OCI-LY7 (cell line): ENCODE results near the gene LDLRAD2. TPM values are rescaled to one million over a fixed set of nuclear protein-coding genes. Genes with fewer than 3 reads are reported as not detected.

Experiments used
- BruUV-seq: library from RNA; stranded (reverse); fragments of 400-500 nt; replicated peaks from 2 replicates; lab custom pipeline; 2021; lab: Mats Ljungman, UMichigan
- CTCF ChIA-PET: fragments of 300-600 bp; sonication (Branson Sonifier 250); formaldehyde crosslinking; loops from one replicate; lab custom pipeline; 2022; ENCODE audit warnings: antibody characterized with exemption; ENCODE audit not compliant: unreplicated experiment; lab: Charles Lee
- POLR2A ChIA-PET: fragments of 300-600 bp; sonication (Branson Sonifier 250); formaldehyde crosslinking; loops from one replicate; lab custom pipeline; 2022; ENCODE audit warnings: antibody characterized with exemption; lab: Charles Lee
- DNase-seq: peaks from one replicate; pipeline ENCODE4 v3.0.0-alpha.2; 2015; ENCODE audit warnings: low spot score
- H2AFZ ChIP-seq: fragments of 200-600 bp; sonication (generic), shearing (Covaris generic); 2 replicates; pipeline ENCODE4 v1.6.1; 2014; ENCODE audit warnings: mild to moderate bottlenecking, antibody characterized with exemption, low read length, moderate library complexity
- H3K27ac ChIP-seq: fragments of 200-600 bp; sonication (generic); 2 replicates; pipeline ENCODE4 v1.5.1; 2014; ENCODE audit warnings: mixed run types, low read depth, mild to moderate bottlenecking, moderate library complexity, low read length, inconsistent platforms; ENCODE audit not compliant: poor library complexity, severe bottlenecking
- H3K36me3 ChIP-seq: fragments of 200-600 bp; sonication (generic); 2 replicates; pipeline ENCODE4 v1.6.1; 2014; ENCODE audit warnings: mild to moderate bottlenecking, antibody characterized with exemption, low read length, moderate library complexity, mixed read lengths; ENCODE audit not compliant: insufficient read depth
- H3K4me1 ChIP-seq: fragments of 200-600 bp; sonication (generic); 2 replicates; pipeline ENCODE4 v1.5.1; 2014; ENCODE audit warnings: mild to moderate bottlenecking, low read length; ENCODE audit not compliant: insufficient read depth, poor library complexity, severe bottlenecking
- H3K4me2 ChIP-seq: fragments of 200-600 bp; sonication (generic); 2 replicates; pipeline ENCODE4 v1.6.1; 2014; ENCODE audit warnings: mild to moderate bottlenecking, low read length
- H3K4me3 ChIP-seq: fragments of 200-600 bp; sonication (generic); 2 replicates; pipeline ENCODE4 v1.5.1; 2014; ENCODE audit warnings: mild to moderate bottlenecking, low read depth, low read length; ENCODE audit not compliant: poor library complexity, severe bottlenecking
- H3K79me2 ChIP-seq: fragments of 200-600 bp; sonication (generic); 2 replicates; pipeline ENCODE4 v1.6.1; 2016; ENCODE audit warnings: low read depth, mild to moderate bottlenecking, low read length, moderate library complexity, mixed read lengths; ENCODE audit not compliant: insufficient read depth
- H3K9me2 ChIP-seq: fragments of 200-600 bp; sonication (generic); 2 replicates; pipeline ENCODE4 v1.6.1; 2016; ENCODE audit warnings: mild to moderate bottlenecking, low read length, mixed read lengths; ENCODE audit not compliant: insufficient read depth
- H3K9me3 ChIP-seq: fragments of 200-600 bp; sonication (generic); 2 replicates; pipeline ENCODE4 v1.6.1; 2014; ENCODE audit warnings: mild to moderate bottlenecking, mixed run types, low read length, mixed read lengths
- H4K20me1 ChIP-seq: fragments of 200-600 bp; sonication (generic); 2 replicates; pipeline ENCODE4 v1.6.1; 2014; ENCODE audit warnings: mild to moderate bottlenecking, antibody characterized with exemption, low read length, moderate library complexity, mixed read lengths; ENCODE audit not compliant: insufficient read depth
- CTCF ChIP-seq: fragments of 200-600 bp; sonication (generic); conservative IDR thresholded peaks from 2 replicates; pipeline ENCODE4 v1.5.1; 2014; ENCODE audit warnings: mild to moderate bottlenecking, antibody characterized with exemption, low read length, moderate library complexity, mixed read lengths
- EZH2phosphoT487 ChIP-seq: fragments of 200-600 bp; sonication (generic); IDR thresholded peaks from 2 replicates; pipeline ENCODE4 v1.6.1; 2018; ENCODE audit warnings: low read depth, borderline replicate concordance, mild to moderate bottlenecking, mixed run types, antibody characterized with exemption, low read length, moderate library complexity, mixed read lengths
- intact Hi-C: fragments of 100-400 bp; cut with micrococcal nuclease; formaldehyde crosslinking; loops from one replicate; pipeline ENCODE4 v1.10.0; 2022; ENCODE audit not compliant: unreplicated experiment
- total RNA-seq, 2 experiments: library from RNA; depleted of rRNA in 1 of 2; stranded (reverse); fragments of >200 nt in 1 of 2; shearing (Covaris generic) in 1 of 2; gene quantifications; 2 replicates each; pipeline ENCODE4 v1.2.3, GENCODE V29; 2014 to 2022

Gene LDLRAD2
- total RNA-seq, 2 experiments from 2014 or later: not detected

DNA sequence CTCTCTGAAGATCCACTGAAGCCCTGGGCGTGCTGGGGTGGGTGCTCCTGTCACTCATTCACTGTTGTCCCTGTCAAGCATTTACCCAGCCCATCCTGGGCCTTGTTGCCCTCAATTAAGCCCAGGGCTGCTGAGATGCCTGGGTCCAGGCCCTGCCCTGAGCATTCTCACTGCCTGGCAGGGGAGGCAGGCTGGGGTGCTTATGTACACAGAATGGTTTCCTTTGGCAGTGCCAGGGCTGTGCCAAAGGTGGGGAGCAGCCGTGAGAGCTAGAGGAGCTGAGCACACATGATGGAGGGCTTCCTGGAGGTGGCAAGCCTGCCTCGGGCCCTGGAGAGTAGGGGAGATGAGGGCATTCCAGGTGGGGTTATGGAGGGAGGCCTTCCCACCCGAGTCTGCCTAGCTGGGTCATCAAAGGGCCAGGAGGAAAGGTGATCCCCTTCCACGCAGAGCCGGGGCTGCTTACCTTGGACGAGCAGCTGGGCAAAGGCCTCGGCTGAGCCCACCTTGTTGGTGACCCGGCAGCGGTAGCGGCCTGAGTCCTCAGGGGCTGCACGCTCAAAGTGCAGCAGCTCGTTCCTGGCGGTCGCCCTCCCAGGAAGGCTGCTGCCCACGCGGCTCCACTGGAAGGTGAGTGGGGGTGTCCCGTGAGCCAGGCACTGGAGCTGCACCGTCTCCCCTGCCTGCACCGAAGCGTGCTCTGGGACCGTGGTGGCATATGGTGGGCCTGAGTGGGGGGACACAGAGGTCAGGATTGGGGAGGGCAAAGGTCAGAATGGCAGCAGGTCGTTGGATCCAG, 26.5 kb downstream of the LDLRAD2 start:
- Histone ChIP-seq H3K4me1 (no peaks in the 10 kb centered on the region), H4K20me1 (no peaks in the 10 kb centered on the region), H3K27ac (no peak overlapping the region), H3K79me2 (no peaks in the 10 kb centered on the region), H3K36me3 (no peaks in the 10 kb centered on the region), H2AFZ (no peak overlapping the region), H3K9me3 (no peaks in the 10 kb centered on the region), H3K4me3 (no peak overlapping the region), H3K4me2 (no peak overlapping the region), H3K9me2 (no peaks in the 10 kb centered on the region)
- intact Hi-C loops: no loop called here
- BruUV-seq: no TSS peak
- ChIA-PET CTCF (no interaction called here), POLR2A (no interaction called here)
- DNase-seq: no peak
- TF ChIP-seq EZH2phosphoT487 (no peak), CTCF (no peak)

GRCh38 chr1:21839337-21840037, 27.4 kb downstream of the LDLRAD2 start:
- H3K36me3 ChIP-seq: no peaks in the 10 kb centered on the region
- intact Hi-C loops: loop anchor here (10.0 kb wide), 1 partner anchor 125 kb away; no protein-coding TSS in a partner anchor
- TF ChIP-seq EZH2phosphoT487 (no peak), CTCF (no peak)
- no peaks in the 10 kb centered on the region for H3K4me1 ChIP-seq
- no peaks in the 10 kb centered on the region for H3K9me2 ChIP-seq
- H4K20me1 ChIP-seq: no peaks in the 10 kb centered on the region
- no peaks in the 10 kb centered on the region for H3K9me3 ChIP-seq
- DNase-seq: no peak
- CTCF ChIA-PET: no interaction called here
- H3K27ac ChIP-seq: no peak overlapping the region
- POLR2A ChIA-PET: no interaction called here
- H2AFZ ChIP-seq: no peak overlapping the region
- no peak overlapping the region for H3K4me3 ChIP-seq
- no TSS peak for BruUV-seq
- H3K79me2 ChIP-seq: no peaks in the 10 kb centered on the region
- no peak overlapping the region for H3K4me2 ChIP-seq
